A549 treated with AZD2906 at 1 μM for 4 hours (cell line): Measurements from ENCODE around the gene CHAD. TPM values are rescaled to one million over a fixed set of nuclear protein-coding genes. Genes with fewer than 3 reads are reported as not detected.

Experiments
- total RNA-seq: library from RNA; stranded (reverse); fragments of 200-300 nt; extraction: Qiagen RNA extraction; gene quantifications from 5 replicates; pipeline ENCODE4 v1.2.3, GENCODE V29; 2022

CHAD gene
- not detected in 5 replicates for total RNA-seq

GRCh38 chr17:50468304-50469207 is at the start of gene CHAD:
Gene CHAD (minus strand): TSS chr17:50468880. CDS start chr17:50468813, 67 bp downstream.

GRCh38 chr17:50507871-50508572 is 39.3 kb upstream of the CHAD start, which contains the start of gene MYCBPAP:
Gene MYCBPAP (plus strand): TSS chr17:50508439. CDS start chr17:50508675, 236 bp downstream.

GRCh38 chr17:50478391-50479381 is 10.0 kb upstream of the CHAD start, which contains the start of gene RSAD1:
Gene RSAD1 (plus strand): TSS chr17:50478860. CDS start chr17:50478885, 25 bp downstream.

GRCh38 chr17:50425682-50426471 is 42.8 kb downstream of the CHAD start, which contains the start of gene ACSF2:
Gene ACSF2 (plus strand): TSS chr17:50426218. CDS start chr17:50426262, 44 bp downstream.

Other genes starting within 250 kb of the CHAD start
- 14.3 to 19.6 TPM (median 17.0 TPM) in 5 replicates for gene TMEM92, start 194.4 kb downstream of the CHAD start, total RNA-seq
- gene XYLT2, start 122.8 kb downstream of the CHAD start, total RNA-seq: 20.8 to 23.3 TPM (median 21.9 TPM) in 5 replicates
- gene MRPL27, start 95.7 kb downstream of the CHAD start, total RNA-seq: 136 to 159 TPM (median 145 TPM) in 5 replicates
- gene EME1, start 95.7 kb downstream of the CHAD start, total RNA-seq: 13.8 to 16.2 TPM (median 14.3 TPM) in 5 replicates
- 227 to 247 TPM (median 234 TPM) in 5 replicates for gene LRRC59, start 71.4 kb downstream of the CHAD start, total RNA-seq
- gene ACSF2, start 42.7 kb downstream of the CHAD start, total RNA-seq: 11.0 to 13.9 TPM (median 12.7 TPM) in 5 replicates
- 25.5 to 33.7 TPM (median 30.9 TPM) in 5 replicates for gene RSAD1, start 10.0 kb upstream of the CHAD start, total RNA-seq
- gene MYCBPAP, start 39.6 kb upstream of the CHAD start, total RNA-seq: 0.35 to 0.89 TPM (median 0.54 TPM) in 5 replicates
- gene EPN3, start 63.9 kb upstream of the CHAD start, total RNA-seq: 0.11 to 0.28 TPM (median 0.20 TPM) in 5 replicates
- 65.1 to 85.9 TPM (median 81.4 TPM) in 5 replicates for gene SPATA20, start 78.3 kb upstream of the CHAD start, total RNA-seq
- 3.3 to 4.1 TPM (median 4.0 TPM) in 5 replicates for gene CACNA1G, start 91.8 kb upstream of the CHAD start, total RNA-seq
- gene ABCC3, start 166.0 kb upstream of the CHAD start, total RNA-seq: 112 to 132 TPM (median 127 TPM) in 5 replicates
- gene ANKRD40, start 239.0 kb upstream of the CHAD start, total RNA-seq: 46.1 to 53.0 TPM (median 48.0 TPM) in 5 replicates